ENCODE data around the gene NET1. TPM values are rescaled to one million over a fixed set of nuclear protein-coding genes. Genes with fewer than 3 reads are reported as not detected.

Gene NET1
- total and polyA plus RNA-seq, 9 donors: 31.0 to 79.2 (median 51.0) TPM

DNA sequence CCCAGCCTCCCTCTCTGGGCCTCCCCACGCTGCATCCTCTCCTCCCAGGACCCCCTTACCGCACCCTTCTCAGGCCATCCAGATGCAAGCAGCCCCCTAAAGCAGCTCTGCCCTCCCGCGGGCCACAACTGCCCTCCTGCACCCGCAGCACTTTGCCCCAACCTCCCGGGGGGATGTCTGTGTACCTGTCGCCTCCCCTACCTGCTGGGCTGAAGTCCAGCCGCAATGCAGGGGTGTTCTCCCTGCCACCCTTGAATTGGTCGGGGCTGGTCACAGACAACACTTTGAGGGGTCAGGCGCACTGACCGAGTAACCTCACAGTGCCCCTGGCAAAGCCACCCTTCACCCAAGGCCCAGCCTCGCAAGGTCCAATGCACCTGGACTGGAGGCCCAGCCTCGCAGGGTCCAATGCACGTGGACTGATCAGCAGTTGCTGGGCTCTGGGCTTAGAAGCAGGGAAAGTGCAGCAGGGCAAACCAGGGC lies 95.3 kb downstream of the NET1 start:
- Histone ChIP-seq H3K36me3 (no peaks in the 10 kb centered on the region), H3K9me3 (no peaks in the 10 kb centered on the region), H3K4me1 (ENCODE audit: insufficient read depth) (no peaks in the 10 kb centered on the region), H3K27ac (no peak overlapping the region), H3K27me3 (no peaks in the 10 kb centered on the region), H3K4me3 (no peak overlapping the region)
- TF ChIP-seq POLR2A (IDR thresholded peaks at IDR 0.05): no peak
- TF ChIP-seq CTCF (IDR thresholded peaks at IDR 0.05): no peak
- no peak for TF ChIP-seq EP300 (IDR thresholded peaks at IDR 0.05)
- WGBS, 3 donors: 83 to 96% (median 94%) methylated on average over 14 of the region's 14 CpGs
- peak in 1 of 5 donors; percentile 7 for DNase-seq
- intact Hi-C loops (cut with DNase I): no loop called here

DNA sequence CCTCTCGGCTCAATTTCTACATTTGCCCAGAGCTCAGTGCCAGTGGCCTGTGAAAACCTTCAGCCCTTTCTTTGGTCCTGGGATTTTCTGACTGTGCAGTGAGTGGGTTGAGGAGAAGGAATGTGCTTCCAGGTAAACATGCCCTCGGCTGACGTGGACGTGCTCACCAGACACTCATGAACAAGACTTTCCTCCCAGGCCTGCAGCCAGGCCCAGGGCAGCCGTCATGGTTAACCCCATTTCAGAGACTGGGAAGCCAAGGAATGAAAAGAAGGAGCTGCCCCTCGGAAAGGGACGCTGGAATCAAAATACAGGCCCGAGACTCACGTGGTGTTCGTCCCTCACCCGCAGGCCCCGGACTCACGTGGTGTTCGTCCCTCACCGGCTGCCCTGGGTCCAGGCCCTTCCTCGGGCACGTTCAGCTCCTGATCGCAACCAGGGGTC lies 95.8 kb downstream of the NET1 start:
- Histone ChIP-seq H3K27me3 (no peaks in the 10 kb centered on the region), H3K27ac (no peak overlapping the region), H3K4me1 (ENCODE audit: insufficient read depth) (no peaks in the 10 kb centered on the region), H3K4me3 (no peak overlapping the region), H3K36me3 (no peaks in the 10 kb centered on the region), H3K9me3 (no peaks in the 10 kb centered on the region)
- intact Hi-C loops (cut with DNase I): no loop called here
- TF ChIP-seq EP300 (IDR thresholded peaks at IDR 0.05): no peak
- no peak for TF ChIP-seq POLR2A (IDR thresholded peaks at IDR 0.05)
- no peak for TF ChIP-seq CTCF (IDR thresholded peaks at IDR 0.05)
- WGBS, 3 donors: 90 to 95% (median 92%) methylated on average over 18 of the region's 18 CpGs
- peak in 2 of 5 donors; percentile 9 to 23 for DNase-seq

Other genes with a start within 250 kb of the NET1 start
- gene AKR1C8, start 227.4 kb upstream of the NET1 start, total RNA-seq: under 1 TPM in 1 of 7 donors, not detected in 6; 0.80 TPM
- gene AKR1C8, start 227.4 kb upstream of the NET1 start, polyA plus RNA-seq: not detected
- not detected for gene AKR1C4, start 215.7 kb upstream of the NET1 start, total RNA-seq
- gene AKR1C4, start 215.7 kb upstream of the NET1 start, polyA plus RNA-seq: not detected
- not detected for gene UCN3, start 47.6 kb upstream of the NET1 start, total RNA-seq
- gene UCN3, start 47.6 kb upstream of the NET1 start, polyA plus RNA-seq: not detected
- under 1 TPM in 3 of 7 donors, not detected in 4; 0.15 to 0.34 (median 0.15) TPM for gene TUBAL3, start 7.7 kb upstream of the NET1 start, total RNA-seq
- gene TUBAL3, start 7.7 kb upstream of the NET1 start, polyA plus RNA-seq: not detected
- 1 to 10 TPM in 1 of 7 donors, not detected in 6; 1.7 TPM for gene CALML5, start 87.0 kb downstream of the NET1 start, total RNA-seq
- gene CALML5, start 87.0 kb downstream of the NET1 start, polyA plus RNA-seq: not detected
- 1 to 10 TPM in 1 of 7 donors, not detected in 6; 1.5 TPM for gene CALML3, start 112.4 kb downstream of the NET1 start, total RNA-seq
- under 1 TPM in 1 of 2 donors, not detected in 1; 0.02 TPM for gene CALML3, start 112.4 kb downstream of the NET1 start, polyA plus RNA-seq